SKM-1 treated with dmso at 0.1 percent for 144 hours (cell line): Measurements from ENCODE around the gene MEF2D.

ENCODE experiments used
- DNase-seq: peaks from one replicate; lab custom pipeline; 2025; ENCODE audit not compliant: unreplicated experiment; lab: John Stamatoyannopoulos, UW

Gene MEF2D

GRCh38 chr1:156500543-156500792 lies at the start of gene MEF2D:
TSS of gene MEF2D (minus strand) at chr1:156500775. CDS start at chr1:156483292, 17,483 bp downstream.
- DNase-seq = no peak

- no peak for DNase-seq
These were observed 49.8 kb upstream of the MEF2D start for GRCh38 chr1:156550346-156550745.

GRCh38 chr1:156549831-156550230 lies 49.3 kb upstream of the MEF2D start:
- no peak for DNase-seq

- DNase-seq = no peak
These were observed 48.8 kb upstream of the MEF2D start for GRCh38 chr1:156549390-156549789.

- no peak for DNase-seq
These were observed 47.4 kb upstream of the MEF2D start for GRCh38 chr1:156547982-156548381.

GRCh38 chr1:156547434-156547833 lies 46.9 kb upstream of the MEF2D start:
- DNase-seq = no peak

- DNase-seq = no peak
These were observed 45.7 kb upstream of the MEF2D start for GRCh38 chr1:156546267-156546666.

GRCh38 chr1:156544592-156545102 lies 44.1 kb upstream of the MEF2D start:
- no peak for DNase-seq

GRCh38 chr1:156543066-156543465 lies 42.5 kb upstream of the MEF2D start:
- no peak for DNase-seq

GRCh38 chr1:156540955-156541354 lies 40.4 kb upstream of the MEF2D start:
- DNase-seq = no peak

- DNase-seq = no peak
These were observed 39.3 kb upstream of the MEF2D start for GRCh38 chr1:156539818-156540355.

- DNase-seq = no peak
These were observed 38.3 kb upstream of the MEF2D start for GRCh38 chr1:156538711-156539440.

GRCh38 chr1:156537027-156537426 lies 36.5 kb upstream of the MEF2D start:
- DNase-seq = no peak

GRCh38 chr1:156534424-156535060 lies 34.0 kb upstream of the MEF2D start:
- DNase-seq = no peak

GRCh38 chr1:156533568-156534220 lies 33.1 kb upstream of the MEF2D start:
- no peak for DNase-seq

- DNase-seq = no peak
These were observed 31.8 kb upstream of the MEF2D start for GRCh38 chr1:156532374-156532773.

GRCh38 chr1:156530006-156530405 lies 29.4 kb upstream of the MEF2D start:
- DNase-seq = no peak

- no peak for DNase-seq
These were observed 28.4 kb upstream of the MEF2D start for GRCh38 chr1:156528875-156529425.

- no peak for DNase-seq
These were observed 27.7 kb upstream of the MEF2D start for GRCh38 chr1:156528231-156528630.

GRCh38 chr1:156527584-156527983 lies 27.0 kb upstream of the MEF2D start:
- no peak for DNase-seq

GRCh38 chr1:156525856-156526489 lies 25.4 kb upstream of the MEF2D start:
- no peak for DNase-seq
